AG04449 (cell line): ENCODE data around the gene CUL9.

Experiments
- CTCF ChIA-PET: fragments of 350-600 bp; formaldehyde crosslinking; extraction: SDS; loops from one replicate; lab custom pipeline; 2021; ENCODE audit warnings: antibody characterized with exemption; lab: Yijun Ruan, JAX
- POLR2A ChIA-PET: fragments of 400-600, 350-600 bp; formaldehyde crosslinking; extraction: SDS; loops from one replicate; lab custom pipeline; 2020; ENCODE audit warnings: antibody characterized with exemption, inconsistent platforms; lab: Yijun Ruan, JAX
- DNase-seq: peaks from one replicate; pipeline ENCODE4 v3.0.0-alpha.2; 2010; ENCODE audit warnings: low read depth, low spot score
- H3K4me3 ChIP-seq: 2 replicates; pipeline ENCODE4 v1.5.1; 2011; ENCODE audit warnings: low read depth, mild to moderate bottlenecking, control low read depth, low read length
- CTCF ChIP-seq: IDR thresholded peaks from one replicate; pipeline ENCODE4 v1.5.1; 2011; ENCODE audit warnings: mild to moderate bottlenecking, moderate library complexity, low read length, control low read depth, inconsistent platforms; ENCODE audit not compliant: insufficient read depth; ENCODE audit errors: missing control alignments

The CUL9 gene

GRCh38 chr6:43176423-43176786 lies 5.6 kb upstream of the CUL9 start:
- no peak overlapping the region for H3K4me3 ChIP-seq
- no peak for DNase-seq
- POLR2A ChIA-PET, result no interaction called here
- no peak for TF ChIP-seq CTCF
- CTCF ChIA-PET, result no interaction called here

DNA sequence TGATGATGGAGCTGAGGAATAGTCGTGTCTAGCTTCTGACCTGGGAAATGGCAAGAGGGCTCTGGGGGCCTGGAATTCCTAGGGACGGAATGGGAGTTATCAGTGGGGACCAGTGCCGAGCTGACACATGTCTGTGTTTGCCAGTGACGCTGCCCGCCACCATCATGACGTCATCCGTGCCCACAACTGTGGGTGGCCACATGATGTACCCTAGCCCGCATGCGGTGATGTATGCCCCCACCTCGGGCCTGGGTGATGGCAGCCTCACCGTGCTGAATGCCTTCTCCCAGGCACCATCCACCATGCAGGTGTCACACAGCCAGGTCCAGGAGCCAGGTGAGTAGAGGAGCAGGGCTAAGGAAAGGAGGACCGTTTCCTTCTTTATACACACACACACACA lies 3.8 kb upstream of the CUL9 start:
- POLR2A ChIA-PET, result no interaction called here
- no peak for TF ChIP-seq CTCF
- no peak for DNase-seq
- CTCF ChIA-PET, result interaction anchor here (1.5 kb wide), 1 partner anchor 52 kb away, joined by 3 read pairs; no protein-coding TSS in a partner anchor
- no peak overlapping the region for H3K4me3 ChIP-seq

- CTCF ChIA-PET, result interaction anchor here (1.5 to 1.8 kb wide), 2 partner anchors 8 to 51 kb away, joined by 3 to 4 read pairs; partner anchors contain the start of gene SRF
- POLR2A ChIA-PET, result no interaction called here
- H3K4me3 ChIP-seq, result no peak overlapping the region
- DNase-seq, result no peak
- TF ChIP-seq CTCF, result no peak
Measured at GRCh38 chr6:43178951-43179830, 2.8 kb upstream of the CUL9 start.

GRCh38 chr6:43180058-43180457 lies 1.9 kb upstream of the CUL9 start:
- H3K4me3 ChIP-seq, result no peak overlapping the region
- DNase-seq, result no peak
- no peak for TF ChIP-seq CTCF
- ChIA-PET POLR2A (no interaction called here), CTCF (interaction anchor here (1.1 to 1.8 kb wide), 2 partner anchors 8 to 36 kb away, joined by 3 to 4 read pairs; partner anchors contain the start of gene SRF)

DNA sequence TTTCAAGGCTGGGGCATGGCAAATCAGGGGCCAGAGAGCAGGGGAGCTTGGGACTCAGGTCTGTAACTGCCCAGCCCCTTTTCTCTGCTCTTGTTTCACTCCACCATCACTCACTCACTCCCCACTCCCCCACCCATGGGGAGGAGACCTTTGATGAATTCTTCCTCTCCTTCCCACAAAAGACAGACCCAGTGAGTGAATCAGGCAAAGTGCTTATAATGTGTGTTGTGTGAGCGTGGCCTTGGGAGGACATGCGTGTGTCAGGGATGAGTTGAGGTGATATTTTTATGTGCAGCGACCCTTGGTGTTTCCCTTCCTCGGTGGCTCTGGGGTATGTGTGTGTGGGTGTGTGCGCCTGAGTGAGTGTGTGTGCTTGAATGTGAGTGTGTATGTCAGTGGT lies 1.0 kb upstream of the CUL9 start:
- TF ChIP-seq CTCF, result no peak
- no peak for DNase-seq
- POLR2A ChIA-PET, result no interaction called here

GRCh38 chr6:43181621-43181941 lies 415 bp upstream of the CUL9 start:
- no peak for TF ChIP-seq CTCF
- peak overlapping the region; percentile 75 for H3K4me3 ChIP-seq
- POLR2A ChIA-PET, result interaction anchor here (1.0 to 1.2 kb wide), 2 partner anchors 11 to 20 kb away, joined by 5 to 6 read pairs; no protein-coding TSS in a partner anchor
- CTCF ChIA-PET, result interaction anchor here (2.5 kb wide), 1 partner anchor 48 kb away, joined by 11 read pairs; the partner anchor contains the start of gene DNPH1
- DNase-seq, result no peak

More for the DNA sequence above, 1.0 kb upstream of the CUL9 start:
- CTCF ChIA-PET, result interaction anchor here (1.1 to 1.8 kb wide), 2 partner anchors 9 to 37 kb away, joined by 3 to 4 read pairs; partner anchors contain the start of gene SRF
- no peak overlapping the region for H3K4me3 ChIP-seq
